H1 (cell line): ENCODE results near the gene DYTN. TPM values are rescaled to one million over a fixed set of nuclear protein-coding genes. Genes with fewer than 3 reads are reported as not detected.

Source experiments
- CTCF ChIA-PET: fragments of 300-600 bp; sonication (Branson Sonifier 250); formaldehyde crosslinking; loops from one replicate; lab custom pipeline; 2021; ENCODE audit not compliant: partially characterized antibody; lab: Charles Lee
- POLR2A ChIA-PET: fragments of 300-600 bp; sonication (Branson Sonifier 250); formaldehyde crosslinking; loops from one replicate; lab custom pipeline; 2021; ENCODE audit warnings: inconsistent platforms; ENCODE audit not compliant: partially characterized antibody; lab: Charles Lee
- DNase-seq, 2 experiments: peaks; one replicate each; pipeline versions ENCODE4 v3.0.0 to v3.0.0-alpha.2; 2010 to 2022; ENCODE audit warnings: low spot score in 2 of 2, low read depth in 1 of 2, mixed read lengths in 1 of 2
- FAIRE-seq: peaks from 2 replicates; lab custom pipeline; 2011; peaks lifted over from hg19 to GRCh38; lab: Jason Lieb, UNC
- H2AFZ ChIP-seq: 2 replicates; pipeline ENCODE4 v1.8.1; 2012; ENCODE audit warnings: low read length, inconsistent platforms
- H2AK5ac ChIP-seq: 2 replicates; pipeline ENCODE4 v1.6.1; 2013; ENCODE audit warnings: low read depth, low read length
- H2BK120ac ChIP-seq: replicated peaks from 2 replicates; pipeline ENCODE3; 2013; ENCODE audit warnings: low read depth, low read length, inconsistent platforms
- H2BK12ac ChIP-seq: 2 replicates; pipeline ENCODE4 v1.6.1; 2013; ENCODE audit warnings: low read depth, low read length
- H2BK15ac ChIP-seq: 2 replicates; pipeline ENCODE4 v1.6.1; 2013; ENCODE audit warnings: low read length
- H2BK20ac ChIP-seq: 2 replicates; pipeline ENCODE4 v1.6.1; 2013; ENCODE audit warnings: low read length
- H2BK5ac ChIP-seq: 2 replicates; pipeline ENCODE4 v1.6.1; 2013; ENCODE audit warnings: low read depth, low read length
- H3K14ac ChIP-seq: 2 replicates; pipeline ENCODE4 v1.6.1; 2013; ENCODE audit warnings: inconsistent platforms; ENCODE audit not compliant: insufficient read length
- H3K18ac ChIP-seq: 2 replicates; pipeline ENCODE4 v1.6.1; 2013; ENCODE audit warnings: low read length; ENCODE audit errors: extremely low read depth
- H3K23ac ChIP-seq: 2 replicates; pipeline ENCODE4 v1.6.1; 2013; ENCODE audit warnings: inconsistent platforms; ENCODE audit not compliant: insufficient read length
- H3K23me2 ChIP-seq: 2 replicates; pipeline ENCODE4 v1.6.1; 2013; ENCODE audit warnings: low read depth, low read length
- H3K27ac ChIP-seq: 2 replicates; pipeline ENCODE4 v1.6.1; 2011; ENCODE audit warnings: low read depth, low read length, inconsistent platforms
- H3K27me3 ChIP-seq, 4 experiments: replicated peaks in 1 of 4; 1 replicate in 1 of 4; 2 replicates in 3 of 4; pipeline versions ENCODE4 v1.6.1 to v1.8.1; 2011 to 2013; ENCODE audit warnings: low read length in 3 of 4, mild to moderate bottlenecking in 3 of 4, inconsistent platforms in 2 of 4, mixed read lengths in 2 of 4, moderate library complexity in 1 of 4; ENCODE audit not compliant: control insufficient read depth in 3 of 4, insufficient read depth in 3 of 4; ENCODE audit errors: extremely low read depth in 1 of 4
- H3K36me3 ChIP-seq, 4 experiments: 2 replicates each; pipeline versions ENCODE4 v1.6.1 to v1.8.1; 2011 to 2013; ENCODE audit warnings: mild to moderate bottlenecking in 4 of 4, low read length in 3 of 4, moderate library complexity in 2 of 4, control low read depth in 1 of 4, inconsistent platforms in 1 of 4; ENCODE audit not compliant: insufficient read depth in 4 of 4, control insufficient read depth in 2 of 4
- H3K4ac ChIP-seq: replicated peaks from 2 replicates; pipeline ENCODE3; 2013; ENCODE audit warnings: low read length, low read depth, mixed read lengths, inconsistent platforms; ENCODE audit not compliant: insufficient read length
- H3K4me1 ChIP-seq, 4 experiments: replicated peaks in 1 of 4; 1 replicate in 1 of 4; 2 replicates in 3 of 4; pipeline versions ENCODE4 v1.6.1 to v1.8.1; 2011 to 2013; ENCODE audit warnings: low read length in 3 of 4, inconsistent platforms in 2 of 4, mixed read lengths in 1 of 4; ENCODE audit not compliant: insufficient read depth in 4 of 4, control insufficient read depth in 3 of 4
- H3K4me2 ChIP-seq, 2 experiments: 2 replicates each; pipeline versions ENCODE4 v1.6.1 to v1.8.1; 2011 to 2013; ENCODE audit warnings: low read depth in 2 of 2, low read length in 2 of 2, control low read depth in 1 of 2, inconsistent platforms in 1 of 2, mild to moderate bottlenecking in 1 of 2; ENCODE audit not compliant: insufficient read depth in 1 of 2
- H3K4me3 ChIP-seq, 4 experiments: fragments of 200-600, 300-600 bp in 1 of 4; sonication (generic), shearing (Covaris generic), sonication (Bioruptor Twin) in 1 of 4; 2 replicates each; pipeline versions ENCODE4 v1.5.1 to v1.8.1; 2011 to 2016; ENCODE audit warnings: low read length in 4 of 4, low read depth in 3 of 4, control low read depth in 2 of 4, inconsistent platforms in 2 of 4, mild to moderate bottlenecking in 2 of 4, mixed read lengths in 1 of 4, moderate library complexity in 1 of 4; ENCODE audit not compliant: insufficient read depth in 2 of 4; ENCODE audit errors: extremely low read depth in 1 of 4
- H3K56ac ChIP-seq: replicated peaks from 2 replicates; pipeline ENCODE3; 2013; ENCODE audit warnings: low read depth, mild to moderate bottlenecking, mixed read lengths, low read length, inconsistent platforms; ENCODE audit not compliant: insufficient read length
- H3K79me1 ChIP-seq: 2 replicates; pipeline ENCODE4 v1.6.1; 2013; ENCODE audit warnings: low read depth, low read length, control low read depth
- H3K79me2 ChIP-seq, 2 experiments: 2 replicates each; pipeline versions ENCODE4 v1.6.1 to v1.8.1; 2012 to 2013; ENCODE audit warnings: low read length in 2 of 2, mild to moderate bottlenecking in 2 of 2, inconsistent platforms in 1 of 2; ENCODE audit not compliant: insufficient read depth in 2 of 2, control insufficient read depth in 1 of 2
- H3K9ac ChIP-seq, 4 experiments: replicated peaks in 1 of 4; 1 replicate in 1 of 4; 2 replicates in 3 of 4; pipeline versions ENCODE4 v1.6.1 to v1.8.1; 2011 to 2013; ENCODE audit warnings: low read depth in 3 of 4, low read length in 3 of 4, control low read depth in 2 of 4, mild to moderate bottlenecking in 2 of 4, moderate library complexity in 2 of 4, inconsistent platforms in 1 of 4; ENCODE audit errors: extremely low read depth in 1 of 4
- H3K9me3 ChIP-seq, 2 experiments: 2 replicates each; pipeline versions ENCODE4 v1.6.1 to v1.8.1; 2012 to 2013; ENCODE audit warnings: mild to moderate bottlenecking in 2 of 2, moderate library complexity in 2 of 2, control low read depth in 1 of 2, inconsistent platforms in 1 of 2, low read depth in 1 of 2, low read length in 1 of 2, mixed read lengths in 1 of 2; ENCODE audit not compliant: insufficient read depth in 2 of 2
- H4K20me1 ChIP-seq, 2 experiments: replicated peaks in 1 of 2; 2 replicates each; pipeline versions ENCODE3 to v1.8.1; 2011 to 2013; ENCODE audit warnings: inconsistent platforms in 2 of 2, low read length in 2 of 2, mild to moderate bottlenecking in 1 of 2; ENCODE audit not compliant: insufficient read depth in 2 of 2, control insufficient read depth in 1 of 2
- H4K5ac ChIP-seq: 2 replicates; pipeline ENCODE4 v1.6.1; 2013; ENCODE audit warnings: low read length, low read depth, mixed read lengths, inconsistent platforms; ENCODE audit not compliant: insufficient read length
- H4K8ac ChIP-seq: 2 replicates; pipeline ENCODE4 v1.8.0; 2013; ENCODE audit warnings: mild to moderate bottlenecking, moderate library complexity, low read length, inconsistent platforms; ENCODE audit not compliant: insufficient read depth; ENCODE audit errors: extremely low read depth
- H4K91ac ChIP-seq: replicated peaks from 2 replicates; pipeline ENCODE3; 2013; ENCODE audit warnings: low read length, mixed read lengths, inconsistent platforms; ENCODE audit not compliant: insufficient read length
- BCL11A ChIP-seq, 2 experiments: IDR thresholded peaks; one replicate each; pipeline ENCODE4 v1.6.1; 2011; ENCODE audit warnings: low read depth in 2 of 2, low read length in 2 of 2, mild to moderate bottlenecking in 2 of 2
- CEBPB ChIP-seq: IDR thresholded peaks from 2 replicates; pipeline ENCODE4 v1.6.1; 2012; ENCODE audit warnings: low read depth, low read length
- EZH2 ChIP-seq: fragments of 200-600 bp; sonication (generic); IDR thresholded peaks from 2 replicates; pipeline ENCODE4 v1.7.1; 2012; ENCODE audit warnings: low read depth, mild to moderate bottlenecking, moderate library complexity, low read length, inconsistent platforms; ENCODE audit not compliant: severe bottlenecking
- FOSL1 ChIP-seq: IDR thresholded peaks from 2 replicates; pipeline ENCODE4 v1.6.1; 2011; ENCODE audit warnings: mild to moderate bottlenecking, low read depth, low read length, moderate library complexity; ENCODE audit not compliant: insufficient read depth
- MAFK ChIP-seq: IDR thresholded peaks from 2 replicates; pipeline ENCODE4 v1.6.1; 2012; ENCODE audit warnings: low read depth, mild to moderate bottlenecking, improper control_type of control experiment, low read length
- POLR2AphosphoS5 ChIP-seq: IDR thresholded peaks from 2 replicates; pipeline ENCODE4 v1.6.1; 2011; ENCODE audit warnings: low read depth, low read length
- TEAD4 ChIP-seq: IDR thresholded peaks from 2 replicates; pipeline ENCODE4 v1.6.1; 2012; ENCODE audit warnings: low read depth, low read length, inconsistent platforms, mixed read lengths
- WGBS, 2 experiments: shearing (Covaris generic) in 1 of 2; methylation state at CpG; one replicate each; pipeline versions ENCODE4 v1.1.6 to v1.1.7; 2013 to 2015; ENCODE audit warnings: low lambda C conversion rate in 2 of 2, mixed read lengths in 2 of 2, inconsistent platforms in 1 of 2, low coverage in 1 of 2, missing lambda C conversion rate in 1 of 2; ENCODE audit not compliant: insufficient replicate concordance in 2 of 2, insufficient coverage in 1 of 2, insufficient read length in 1 of 2; ENCODE audit errors: extremely low coverage in 1 of 2, missing lambda C conversion rate in 1 of 2; 5-methylcytosine and 5-hydroxymethylcytosine counted together
- polyA plus RNA-seq, 7 experiments: library from polyadenylated mRNA; depleted of rRNA in 3 of 7; stranded (reverse) in 5 of 7; unstranded in 2 of 7; fragments of >200 nt in 5 of 7; fragments of 200-250 nt in 2 of 7; gene quantifications; 1 replicate in 5 of 7; 2 replicates in 1 of 7; 4 replicates in 1 of 7; pipeline versions ENCODE4 v1.2.1 to v1.2.3, GENCODE V29; 2011 to 2013; ENCODE audit warnings: missing spikeins in 2 of 7, mixed read lengths in 2 of 7
- total RNA-seq: library from RNA; stranded (reverse); fragmentation: NEBNext Ultra II Directional; extraction: Animal tissue kit (Norgen Biotek cat#: 25700); gene quantifications from 2 replicates; pipeline ENCODE4 v1.2.1, GENCODE V29; 2021
- TF ChIP-seq, protein P1 (sequence below): IDR thresholded peaks from 2 replicates; pipeline ENCODE4 v1.6.1; 2011; ENCODE audit warnings: low read length, improper control_type of control experiment
- TF ChIP-seq, protein P2 (sequence below): IDR thresholded peaks from 2 replicates; pipeline ENCODE4 v1.6.1; 2012; ENCODE audit warnings: inconsistent platforms

The DYTN gene
- total and polyA plus RNA-seq, 2 of the 8 experiments (the other 6 are each of a cell fraction or from before 2014, with no cell fraction given): not detected

DNA sequence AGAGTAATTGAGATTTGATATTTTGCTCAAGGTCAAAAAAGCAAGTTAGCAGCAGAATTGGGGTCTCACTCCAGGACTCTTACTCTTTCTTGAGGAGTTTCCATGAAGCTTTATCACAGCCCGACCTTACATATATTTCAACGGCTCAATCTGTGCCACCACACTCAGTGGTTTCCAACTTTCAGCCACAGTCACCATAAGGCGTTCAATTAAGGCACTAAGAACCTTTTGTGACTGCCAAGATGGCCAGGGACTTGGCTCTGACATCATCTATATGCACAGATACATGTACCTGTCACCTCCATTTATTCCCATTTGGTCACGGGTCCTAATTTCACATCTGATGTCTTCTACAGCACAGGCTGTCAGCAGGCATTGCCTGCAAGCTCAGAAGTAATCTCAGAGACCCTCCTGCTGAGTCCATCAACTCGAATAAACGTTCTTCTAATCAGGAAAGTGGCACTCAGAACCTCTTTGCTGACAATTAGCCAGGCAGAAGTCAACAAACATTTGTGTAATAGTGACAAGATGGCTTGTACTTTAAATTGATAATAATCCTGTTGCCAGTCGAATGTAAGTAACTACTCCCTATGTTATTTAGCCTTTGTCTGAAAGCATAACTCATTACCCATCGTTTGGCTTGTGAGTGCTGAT, 16.1 kb downstream of the DYTN start:
- H3K79me2 ChIP-seq: no peaks in the 10 kb centered on the region
- TF ChIP-seq, protein P1, sequence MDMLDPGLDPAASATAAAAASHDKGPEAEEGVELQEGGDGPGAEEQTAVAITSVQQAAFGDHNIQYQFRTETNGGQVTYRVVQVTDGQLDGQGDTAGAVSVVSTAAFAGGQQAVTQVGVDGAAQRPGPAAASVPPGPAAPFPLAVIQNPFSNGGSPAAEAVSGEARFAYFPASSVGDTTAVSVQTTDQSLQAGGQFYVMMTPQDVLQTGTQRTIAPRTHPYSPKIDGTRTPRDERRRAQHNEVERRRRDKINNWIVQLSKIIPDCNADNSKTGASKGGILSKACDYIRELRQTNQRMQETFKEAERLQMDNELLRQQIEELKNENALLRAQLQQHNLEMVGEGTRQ: no peak
- TF ChIP-seq MAFK (no peak), CEBPB (no peak), TEAD4 (no peak), POLR2AphosphoS5 (no peak), BCL11A (IDR thresholded peaks at IDR 0.05; ENCODE audit: low read depth in 2 of 2, low read length in 2 of 2) (no peak), EZH2 (no peak), FOSL1 (no peak)
- TF ChIP-seq, protein P2, sequence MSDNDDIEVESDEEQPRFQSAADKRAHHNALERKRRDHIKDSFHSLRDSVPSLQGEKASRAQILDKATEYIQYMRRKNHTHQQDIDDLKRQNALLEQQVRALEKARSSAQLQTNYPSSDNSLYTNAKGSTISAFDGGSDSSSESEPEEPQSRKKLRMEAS: no peak
- CTCF ChIA-PET: no interaction called here

More for the DNA sequence above, 16.1 kb downstream of the DYTN start:
- Histone ChIP-seq H3K27ac (no peak overlapping the region), H2AFZ (no peak overlapping the region), H4K8ac (no peak overlapping the region), H2BK12ac (no peak overlapping the region), H3K79me1 (no peaks in the 10 kb centered on the region), H3K27me3 (no peaks in the 10 kb centered on the region), H3K14ac (no peak overlapping the region), H2BK120ac (no peak overlapping the region), H3K9me3 (no peaks in the 10 kb centered on the region), H4K20me1 (no peaks in the 10 kb centered on the region), H3K9ac (no peak overlapping the region), H2AK5ac (no peak overlapping the region), H3K56ac (no peak overlapping the region), H4K91ac (no peak overlapping the region), H3K23me2 (no peaks in the 10 kb centered on the region), H3K18ac (no peak overlapping the region), H2BK20ac (peak overlapping the region; percentile 73; the same call in 1 of the 2 replicates), H4K5ac (no peak overlapping the region), H3K4me1 (0 out of 7 replicates have a peak, but pooled peaks cover 0 to 2% (median 0%) of the 10 kb centered on the region in 4 experiments), H2BK15ac (no peak overlapping the region), H3K23ac (no peak overlapping the region), H3K4me2 (no peak overlapping the region), H3K4ac (no peak overlapping the region), H3K36me3 (no peaks in the 10 kb centered on the region), H2BK5ac (no peak overlapping the region), H3K4me3 (no peak overlapping the region)
- DNase-seq: no peak
- POLR2A ChIA-PET: no interaction called here
- no peak for FAIRE-seq
- WGBS, 2 experiments: 91% methylated on average over 8 of the region's 8 CpGs; no CpG with 5 or more reads in 1 of the 2 experiments
